ENCODE data around the gene LRRTM3.

Gene LRRTM3

GRCh38 chr10:66925896-66926715 is at the start of gene LRRTM3:
Gene LRRTM3, plus strand, starts transcription at chr10:66926036.
- H3K4me3 ChIP-seq (ENCODE audit: low read length), result no peak within 1 kb of the TSS
- TF ChIP-seq ZNF274 (IDR thresholded peaks at IDR 0.05; ENCODE audit: low read depth, low read length), result no peak

- TF ChIP-seq ZNF274 (IDR thresholded peaks at IDR 0.05; ENCODE audit: low read depth, low read length), result no peak
These were observed 48.5 kb upstream of the LRRTM3 start for GRCh38 chr10:66877361-66877760.

GRCh38 chr10:66880292-66880691 is 45.5 kb upstream of the LRRTM3 start:
- no peak overlapping the region for H3K4me3 ChIP-seq (ENCODE audit: low read length)
- no peak for TF ChIP-seq ZNF274 (IDR thresholded peaks at IDR 0.05; ENCODE audit: low read depth, low read length)

More at GRCh38 chr10:66877361-66877760, 48.5 kb upstream of the LRRTM3 start:
- H3K4me3 ChIP-seq (ENCODE audit: low read length), result no peak overlapping the region

DNA sequence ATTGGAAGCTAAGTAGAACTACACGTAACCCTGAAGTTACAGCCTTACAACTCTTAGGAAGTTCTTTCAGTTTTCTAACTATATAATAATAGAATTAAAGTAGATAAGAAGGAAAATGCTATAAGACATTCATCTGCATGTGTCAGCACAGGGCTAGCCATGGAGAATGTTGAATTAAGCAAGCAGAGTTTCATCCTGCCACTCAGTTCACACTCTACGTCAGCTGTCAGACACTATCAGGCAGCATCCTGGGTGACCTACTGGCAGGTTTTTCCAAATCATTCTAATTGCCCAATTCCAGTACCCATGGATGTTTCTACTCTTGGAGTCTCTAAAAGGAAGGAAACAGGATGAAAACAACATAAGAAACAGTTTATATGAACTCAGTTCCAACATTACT is 45.0 kb upstream of the LRRTM3 start:
- no peak overlapping the region for H3K4me3 ChIP-seq (ENCODE audit: low read length)
- no peak for TF ChIP-seq ZNF274 (IDR thresholded peaks at IDR 0.05; ENCODE audit: low read depth, low read length)

DNA sequence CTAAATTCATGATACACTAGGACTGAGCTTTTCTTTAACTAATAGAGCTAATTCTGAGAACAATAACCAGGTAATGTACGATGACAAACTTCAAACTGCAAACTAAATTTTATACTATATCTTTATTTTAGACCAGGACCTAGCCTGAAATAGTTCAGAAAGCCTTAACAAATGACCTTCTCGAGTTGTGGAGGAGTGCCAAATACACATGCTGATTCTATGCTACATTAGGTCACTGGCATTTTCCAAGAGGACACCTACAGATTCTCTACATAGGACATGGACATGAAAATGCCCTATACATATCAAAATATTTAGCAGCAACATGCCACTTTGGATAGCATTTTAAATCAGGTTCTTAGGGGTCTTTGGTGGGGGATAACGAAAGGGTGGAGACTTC is 44.0 kb upstream of the LRRTM3 start:
- no peak overlapping the region for H3K4me3 ChIP-seq (ENCODE audit: low read length)
- no peak for TF ChIP-seq ZNF274 (IDR thresholded peaks at IDR 0.05; ENCODE audit: low read depth, low read length)

DNA sequence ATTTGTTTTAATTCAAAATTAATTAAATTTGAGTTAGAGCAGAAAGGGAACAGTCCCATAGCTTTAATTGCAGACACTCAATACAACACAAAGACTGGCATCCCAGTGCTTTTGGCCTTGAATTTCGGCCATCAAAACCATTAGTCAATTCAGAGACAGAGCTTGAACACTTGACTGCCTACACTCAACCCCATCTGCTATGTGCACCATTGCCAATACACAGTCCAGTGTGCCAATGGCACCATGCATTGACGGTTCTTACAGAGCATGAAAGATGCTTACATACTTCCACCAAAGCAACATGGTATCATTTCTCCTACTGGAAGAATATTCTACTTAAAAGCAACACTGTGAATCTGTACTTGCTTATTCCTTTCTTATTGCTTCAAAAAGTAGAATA is 43.6 kb upstream of the LRRTM3 start:
- no peak overlapping the region for H3K4me3 ChIP-seq (ENCODE audit: low read length)
- TF ChIP-seq ZNF274 (IDR thresholded peaks at IDR 0.05; ENCODE audit: low read depth, low read length), result no peak

DNA sequence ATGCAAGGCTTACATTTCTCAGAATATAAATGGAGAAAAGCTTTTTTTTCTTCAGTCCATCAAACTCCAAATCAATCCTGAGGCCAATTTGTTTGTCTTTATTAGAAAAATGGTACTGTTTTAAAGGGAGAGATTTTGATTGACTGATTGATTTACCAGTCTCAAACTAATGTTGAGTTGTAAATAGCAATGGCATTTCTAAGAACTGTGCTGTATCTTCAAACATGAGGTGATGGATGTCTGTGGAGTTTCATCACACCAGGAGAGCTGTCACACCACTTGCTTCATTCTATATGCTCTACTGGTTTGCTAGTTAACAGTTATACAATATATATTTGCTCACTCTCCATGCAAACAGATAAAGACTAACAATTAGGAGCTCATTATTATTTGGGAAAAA is 39.0 kb upstream of the LRRTM3 start:
- TF ChIP-seq ZNF274 (IDR thresholded peaks at IDR 0.05; ENCODE audit: low read depth, low read length), result no peak
- H3K4me3 ChIP-seq (ENCODE audit: low read length), result no peak overlapping the region

- no peak for TF ChIP-seq ZNF274 (IDR thresholded peaks at IDR 0.05; ENCODE audit: low read depth, low read length)
These were observed 37.6 kb upstream of the LRRTM3 start for GRCh38 chr10:66888237-66888636.

GRCh38 chr10:66892871-66893270 is 33.0 kb upstream of the LRRTM3 start:
- H3K4me3 ChIP-seq (ENCODE audit: low read length), result no peak overlapping the region
- no peak for TF ChIP-seq ZNF274 (IDR thresholded peaks at IDR 0.05; ENCODE audit: low read depth, low read length)

More at GRCh38 chr10:66888237-66888636, 37.6 kb upstream of the LRRTM3 start:
- no peak overlapping the region for H3K4me3 ChIP-seq (ENCODE audit: low read length)

DNA sequence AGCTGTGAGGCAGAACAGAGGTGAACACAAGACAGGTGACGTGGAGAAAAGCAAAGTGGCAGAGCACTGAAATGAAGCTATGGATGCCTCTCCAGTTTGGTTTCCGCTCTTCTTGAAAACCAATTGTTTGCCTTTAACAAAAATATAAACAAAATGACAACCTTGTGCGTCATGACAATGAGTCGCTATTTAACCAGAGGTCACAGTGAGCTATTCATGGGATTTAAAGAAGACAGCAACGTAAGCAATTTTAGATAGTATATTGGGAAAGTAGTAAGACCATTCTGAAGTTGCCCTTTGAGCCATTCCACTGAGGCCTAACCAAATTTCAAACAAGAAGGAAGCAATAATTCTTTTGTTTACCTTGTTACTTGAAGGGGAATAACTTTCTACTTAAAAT is 15.2 kb upstream of the LRRTM3 start:
- H3K4me3 ChIP-seq (ENCODE audit: low read length), result no peak overlapping the region
- no peak for TF ChIP-seq ZNF274 (IDR thresholded peaks at IDR 0.05; ENCODE audit: low read depth, low read length)

GRCh38 chr10:66916030-66916429 is 9.8 kb upstream of the LRRTM3 start:
- no peak for TF ChIP-seq ZNF274 (IDR thresholded peaks at IDR 0.05; ENCODE audit: low read depth, low read length)
- H3K4me3 ChIP-seq (ENCODE audit: low read length), result no peak overlapping the region

DNA sequence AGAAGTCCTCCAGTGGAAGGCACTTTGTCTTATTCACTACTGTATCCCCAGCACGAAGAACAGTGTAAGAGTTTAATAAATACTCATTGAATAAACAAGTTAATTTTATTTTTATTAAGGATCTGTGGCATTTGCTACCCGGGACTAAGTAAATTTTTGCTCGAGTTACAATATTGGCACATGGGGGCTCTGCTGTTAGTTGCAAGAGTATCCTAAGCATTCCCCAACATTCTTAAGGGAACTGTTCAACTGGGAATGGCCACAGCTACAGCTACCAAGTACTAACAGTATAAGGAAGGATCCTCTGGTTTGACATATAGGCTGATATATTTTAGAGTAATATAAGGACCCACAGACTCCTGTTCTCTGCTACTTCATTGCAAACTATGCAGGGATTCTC is 8.7 kb upstream of the LRRTM3 start:
- no peak for TF ChIP-seq ZNF274 (IDR thresholded peaks at IDR 0.05; ENCODE audit: low read depth, low read length)
- H3K4me3 ChIP-seq (ENCODE audit: low read length), result no peak overlapping the region

GRCh38 chr10:66919248-66919647 is 6.6 kb upstream of the LRRTM3 start:
- TF ChIP-seq ZNF274 (IDR thresholded peaks at IDR 0.05; ENCODE audit: low read depth, low read length), result no peak
- no peak overlapping the region for H3K4me3 ChIP-seq (ENCODE audit: low read length)

GRCh38 chr10:66924674-66925345 is 1.0 kb upstream of the LRRTM3 start:
- TF ChIP-seq ZNF274 (IDR thresholded peaks at IDR 0.05; ENCODE audit: low read depth, low read length), result no peak

GRCh38 chr10:66925373-66925772 is 463 bp upstream of the LRRTM3 start:
- no peak overlapping the region for H3K4me3 ChIP-seq (ENCODE audit: low read length)
- TF ChIP-seq ZNF274 (IDR thresholded peaks at IDR 0.05; ENCODE audit: low read depth, low read length), result no peak

More at GRCh38 chr10:66924674-66925345, 1.0 kb upstream of the LRRTM3 start:
- no peak overlapping the region for H3K4me3 ChIP-seq (ENCODE audit: low read length)
